G401.6 (cell line): ENCODE measurements around the gene RFT1.

Experiments used
- FAIRE-seq: peaks from 2 replicates; lab custom pipeline; 2012; peaks lifted over from hg19 to GRCh38; lab: Jason Lieb, UNC

Gene RFT1

DNA sequence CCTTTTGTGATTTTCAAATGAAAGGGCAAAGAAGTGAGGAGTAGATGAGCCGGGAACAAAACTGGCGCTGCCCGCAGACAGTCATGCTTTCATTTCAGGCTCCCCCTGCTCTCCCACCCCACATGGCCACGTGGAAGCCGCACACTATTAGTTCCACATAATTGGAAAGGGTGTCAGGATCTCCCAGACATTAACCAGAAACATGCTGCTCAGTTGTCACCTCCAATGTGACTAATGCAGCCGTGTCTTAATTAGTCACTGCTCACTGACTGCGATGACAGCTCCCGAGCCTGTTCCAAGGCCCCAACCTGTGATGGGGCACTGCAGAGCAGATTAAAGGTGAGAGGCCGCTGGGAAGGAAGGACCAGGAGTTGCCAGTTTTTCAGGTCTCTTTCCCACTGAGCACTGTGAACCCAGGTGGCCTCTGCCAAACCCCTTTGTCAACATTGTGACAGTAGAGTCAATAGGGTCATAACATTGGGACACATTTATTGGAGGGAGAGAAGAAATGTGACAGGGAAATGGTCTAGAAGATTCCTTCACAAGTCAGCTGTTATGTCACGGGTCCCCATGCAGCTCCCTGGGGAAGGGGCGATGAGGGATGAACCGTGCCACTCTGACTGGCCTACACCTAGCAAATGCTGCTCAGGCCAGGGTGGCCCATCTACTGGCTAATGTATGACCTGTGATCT lies 45.8 kb downstream of the RFT1 start:
- no peak for FAIRE-seq

DNA sequence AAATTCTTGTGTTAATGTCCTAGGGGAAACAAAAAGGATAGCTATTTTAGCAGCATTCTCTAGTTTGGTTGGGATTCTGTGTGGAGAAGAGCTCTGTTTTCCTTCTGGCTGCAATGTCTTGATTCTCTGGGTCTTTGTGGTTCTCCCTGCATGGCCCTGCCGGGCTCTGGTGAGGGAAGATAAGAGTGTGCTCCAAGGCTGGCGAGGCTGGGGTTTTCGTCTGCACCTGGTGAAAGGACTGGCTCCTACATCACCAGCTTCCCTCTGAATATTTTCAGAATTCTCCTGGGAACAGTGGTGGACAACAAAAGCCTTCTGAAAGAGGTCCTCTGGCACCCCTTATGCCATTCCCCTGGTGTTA lies 46.3 kb downstream of the RFT1 start:
- no peak for FAIRE-seq

- FAIRE-seq = no peak
Observed at GRCh38 chr3:53083521-53083920, 46.7 kb downstream of the RFT1 start.

GRCh38 chr3:53082736-53083135 lies 47.5 kb downstream of the RFT1 start:
- FAIRE-seq = no peak

DNA sequence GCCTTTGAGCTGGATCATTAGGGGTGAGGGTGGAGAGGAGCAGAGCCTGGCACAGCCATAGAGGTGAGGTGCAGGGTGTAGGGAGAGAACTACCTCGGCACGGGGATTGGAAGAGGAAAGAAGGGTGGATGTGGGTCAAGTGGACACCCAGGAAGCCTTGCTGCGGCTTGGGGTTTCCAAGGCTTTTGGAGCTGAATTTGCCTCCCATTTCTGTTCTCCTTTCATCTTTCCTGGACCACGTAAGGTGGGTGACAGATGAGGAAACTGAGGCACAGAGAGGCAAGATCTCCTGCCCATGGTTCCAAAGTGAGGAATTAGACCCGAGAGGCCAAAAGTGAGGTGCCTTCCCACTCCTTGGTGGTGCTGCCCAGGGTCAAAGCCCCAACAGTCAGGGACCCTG lies 48.9 kb downstream of the RFT1 start:
- no peak for FAIRE-seq

DNA sequence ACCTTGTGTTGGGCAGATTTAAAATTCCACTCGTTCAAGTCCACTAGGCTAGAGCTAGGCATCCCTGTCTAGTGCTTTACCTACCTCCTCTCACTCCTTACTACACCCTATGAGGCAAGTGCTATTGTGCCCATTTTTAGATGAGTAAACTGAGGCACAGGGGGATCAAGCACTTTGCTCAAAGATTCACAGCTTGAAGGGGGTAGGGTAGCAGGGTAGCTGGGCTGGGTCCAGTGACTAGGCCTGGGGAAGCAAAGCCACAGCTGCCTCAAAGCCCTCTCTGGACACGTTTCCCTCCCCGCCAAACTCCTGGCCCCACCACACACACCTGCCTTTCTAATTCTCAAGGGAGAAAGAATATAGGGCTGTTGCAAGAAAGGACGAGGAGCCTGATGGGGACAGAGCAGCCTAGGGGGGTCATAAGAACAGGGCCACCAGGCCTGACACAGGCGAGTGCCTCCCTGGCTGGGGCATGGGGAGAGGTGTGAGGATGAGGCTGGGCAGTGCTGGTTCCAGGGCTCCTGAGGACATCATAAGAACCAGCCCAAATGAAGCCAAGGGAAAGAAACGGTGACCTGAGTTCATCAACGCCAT lies 49.5 kb downstream of the RFT1 start:
- no peak for FAIRE-seq

DNA sequence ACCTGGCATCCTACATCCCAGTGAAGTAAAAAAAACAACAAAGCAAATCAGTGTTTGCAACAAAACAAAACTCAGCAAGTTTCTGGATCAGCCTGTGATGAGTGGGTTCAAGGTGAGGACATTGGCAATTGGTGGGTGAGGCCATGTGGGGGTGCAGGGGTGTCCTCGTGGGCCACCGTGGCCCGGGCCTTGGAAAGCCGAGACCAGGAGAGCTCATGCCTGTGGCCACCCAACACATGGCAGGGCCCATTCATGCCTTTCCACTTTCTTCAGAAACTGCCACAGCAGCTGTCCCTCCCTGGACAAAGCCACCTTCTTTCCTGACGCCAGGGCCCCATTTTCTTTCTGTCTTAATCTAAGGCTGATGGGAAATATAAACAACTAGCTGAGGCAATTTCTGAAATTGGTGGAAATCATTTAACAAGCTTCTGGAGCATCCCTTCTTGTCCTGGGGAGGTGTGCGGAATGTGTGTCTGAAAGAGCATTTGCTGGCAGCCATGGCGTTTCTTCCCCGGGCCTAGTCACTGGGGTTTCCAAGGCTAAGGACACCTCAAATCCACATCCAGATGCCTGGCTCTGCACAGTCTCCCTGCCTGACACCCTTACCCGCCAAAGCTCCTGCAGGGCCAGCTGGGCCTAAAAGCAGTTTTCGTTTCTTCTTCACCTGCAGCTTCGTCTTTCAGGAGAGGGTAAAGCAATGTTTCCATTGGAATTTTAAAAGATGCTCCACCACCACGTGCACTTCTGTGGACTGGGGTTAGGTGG lies 50.3 kb downstream of the RFT1 start:
- no peak for FAIRE-seq

- no peak for FAIRE-seq
Observed at GRCh38 chr3:53079147-53079546, 51.1 kb downstream of the RFT1 start.

GRCh38 chr3:53078656-53079055 lies 51.6 kb downstream of the RFT1 start:
- FAIRE-seq = no peak

- no peak for FAIRE-seq
Observed at GRCh38 chr3:53077476-53078220, 52.6 kb downstream of the RFT1 start.

DNA sequence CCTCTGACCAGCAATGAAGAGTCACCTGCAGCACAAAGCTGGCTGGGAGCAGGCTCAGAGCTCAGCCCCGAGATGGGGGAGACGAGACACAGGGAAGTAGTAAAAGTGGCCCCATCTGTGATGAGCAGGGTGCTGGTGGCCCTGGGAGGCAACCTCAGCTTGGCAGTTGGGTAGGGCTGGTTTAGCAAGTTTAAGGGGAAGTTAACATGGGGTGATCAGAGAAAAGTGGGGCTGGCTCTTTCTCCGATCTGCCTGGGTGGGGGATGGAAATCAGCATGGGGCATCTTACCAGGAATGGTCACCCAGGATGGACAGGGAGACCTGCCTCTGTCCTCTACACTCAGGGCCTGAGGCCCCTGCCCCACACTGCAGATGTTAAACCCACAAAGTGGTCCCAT lies 54.5 kb downstream of the RFT1 start:
- FAIRE-seq = no peak

GRCh38 chr3:53074761-53075742 lies 55.2 kb downstream of the RFT1 start:
- FAIRE-seq = no peak

GRCh38 chr3:53074366-53074696 lies 55.9 kb downstream of the RFT1 start:
- FAIRE-seq = no peak

DNA sequence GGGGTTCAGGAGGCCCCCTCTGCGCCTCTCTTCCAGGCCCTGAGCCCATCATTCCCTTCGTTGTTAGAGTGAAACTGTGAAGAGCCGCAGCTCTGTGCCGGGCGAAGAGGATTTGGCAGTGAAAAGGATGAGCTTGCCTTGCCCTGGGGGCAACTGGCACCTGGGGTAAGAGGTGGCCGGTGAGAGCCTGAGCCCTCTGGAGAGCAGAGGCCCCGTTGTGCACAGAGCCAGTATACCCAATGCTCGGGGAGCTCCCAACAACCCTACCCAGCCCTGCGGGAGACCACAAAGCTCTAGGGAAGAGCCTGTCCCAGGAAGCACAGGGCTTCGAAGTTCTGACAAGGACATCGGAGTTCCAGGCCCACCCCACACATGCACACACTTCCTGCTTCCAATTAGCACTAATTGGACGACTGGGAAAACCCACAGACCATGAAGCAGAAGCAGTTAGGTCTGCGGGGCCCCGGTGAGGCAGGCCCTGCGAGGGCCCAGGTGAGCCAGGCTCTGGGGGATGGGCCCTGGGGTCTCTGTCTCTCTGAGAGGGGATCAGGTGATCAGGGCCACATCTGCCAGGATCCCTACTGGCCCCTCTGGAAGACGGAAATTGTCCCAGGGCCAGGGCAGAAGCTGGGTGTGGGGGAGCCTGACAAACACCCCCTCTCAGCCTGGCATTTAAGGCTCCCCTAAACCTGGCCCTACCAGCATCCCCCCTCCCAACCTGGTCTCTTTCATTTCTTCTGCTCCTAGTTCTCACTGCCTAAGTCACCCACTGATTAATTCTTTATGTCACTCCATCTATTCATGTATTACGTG lies 56.5 kb downstream of the RFT1 start:
- FAIRE-seq = no peak

DNA sequence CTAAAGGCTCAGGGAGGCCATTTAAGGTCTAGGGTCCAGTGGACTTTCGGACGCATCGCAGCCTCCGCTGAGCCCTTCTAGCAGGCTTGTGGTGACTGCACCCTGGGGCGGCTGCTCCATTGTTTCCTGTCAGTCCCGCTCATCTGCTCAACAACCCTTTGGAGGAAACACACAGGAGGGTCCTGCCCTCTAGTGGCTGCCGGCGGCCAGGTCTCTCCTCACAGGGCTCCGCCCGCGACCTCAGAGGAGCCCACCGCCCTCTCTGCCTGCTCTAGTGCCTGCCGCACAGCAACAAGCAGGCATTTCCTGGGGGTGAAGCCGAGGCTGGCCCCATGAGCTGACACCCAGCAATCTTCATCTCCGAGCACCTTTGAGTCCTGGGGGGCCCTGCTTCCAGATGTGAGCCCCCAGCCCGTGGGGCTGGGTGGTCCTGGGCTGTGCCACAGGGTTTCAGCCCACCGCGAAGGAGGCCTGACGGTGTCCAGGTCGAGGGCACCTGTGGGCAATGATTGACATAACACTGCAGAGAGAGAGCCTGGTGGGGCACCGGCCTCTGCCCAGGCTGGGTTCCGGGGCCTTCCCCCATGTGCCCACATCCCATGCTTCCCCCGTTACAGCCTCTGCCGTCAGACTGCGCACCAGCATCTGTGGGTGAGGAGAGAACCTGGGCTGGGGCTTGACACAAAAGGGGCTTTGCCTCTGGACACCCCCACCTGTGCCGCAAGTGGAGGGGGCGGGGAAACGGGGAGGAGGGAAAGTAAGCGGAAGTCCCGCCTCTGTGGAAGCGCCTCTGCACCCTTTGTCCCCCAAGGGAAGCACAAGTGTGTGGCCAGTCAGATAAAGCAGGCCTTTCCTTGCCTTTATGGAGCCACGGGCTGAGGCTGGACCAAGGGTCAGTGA lies 57.3 kb downstream of the RFT1 start:
- FAIRE-seq = peak; percentile 66

DNA sequence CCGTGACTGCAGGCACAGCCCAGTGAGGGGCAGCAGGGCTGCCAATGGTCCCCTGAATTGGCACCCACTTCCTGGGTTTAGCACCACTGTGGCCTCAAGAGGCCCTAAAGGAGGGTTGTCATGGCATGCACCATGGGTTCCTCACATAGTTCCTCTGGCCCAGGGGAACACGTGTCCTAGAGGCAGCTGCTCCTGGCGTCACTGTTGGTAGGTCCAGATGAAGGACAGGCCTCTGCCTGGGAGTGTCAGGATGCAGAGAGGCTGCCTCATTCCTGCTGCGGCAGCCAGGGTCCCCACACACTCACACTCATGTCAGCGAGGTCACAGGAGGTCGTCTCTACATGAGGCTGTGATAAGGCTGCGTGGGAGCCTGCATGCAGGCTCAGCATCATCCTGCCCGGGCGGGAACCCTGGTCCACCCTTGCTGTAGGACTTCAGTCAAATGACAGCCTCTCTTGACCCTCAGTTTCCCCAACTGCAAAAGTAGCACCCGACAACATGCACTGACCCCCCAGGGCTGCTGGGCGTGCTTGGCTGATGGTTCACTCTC lies 58.3 kb downstream of the RFT1 start:
- FAIRE-seq = no peak

DNA sequence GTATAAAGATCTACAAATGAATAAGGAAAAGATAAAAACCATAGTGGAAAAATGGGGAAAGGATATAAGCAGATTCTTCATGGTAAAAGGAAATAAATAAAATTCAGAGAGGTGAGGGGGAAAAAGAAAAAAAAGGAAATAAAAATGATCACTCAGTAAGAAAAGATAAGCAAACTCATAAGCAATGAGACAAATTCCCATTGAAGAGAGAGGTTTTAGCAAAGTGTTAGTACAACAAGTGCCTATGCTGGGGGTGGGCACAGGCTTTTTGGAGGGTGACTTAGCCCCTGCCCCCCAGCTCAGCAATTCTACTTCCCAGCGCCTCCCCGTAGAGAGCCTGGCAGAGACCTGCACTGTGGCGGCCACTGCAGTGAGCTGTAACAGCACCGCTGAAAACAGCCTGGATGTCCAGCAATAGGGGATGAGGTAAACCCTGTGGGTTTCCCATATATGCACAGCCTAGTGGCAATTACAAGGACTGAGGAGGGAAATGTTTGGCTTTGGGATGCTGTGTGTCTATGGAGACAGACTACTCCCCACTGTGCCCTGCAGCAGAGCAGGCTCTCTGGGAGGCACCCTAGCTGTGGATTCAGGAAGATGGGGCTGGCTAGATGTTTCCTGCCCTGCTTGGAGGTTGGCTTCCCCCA lies 60.7 kb downstream of the RFT1 start:
- FAIRE-seq = no peak

DNA sequence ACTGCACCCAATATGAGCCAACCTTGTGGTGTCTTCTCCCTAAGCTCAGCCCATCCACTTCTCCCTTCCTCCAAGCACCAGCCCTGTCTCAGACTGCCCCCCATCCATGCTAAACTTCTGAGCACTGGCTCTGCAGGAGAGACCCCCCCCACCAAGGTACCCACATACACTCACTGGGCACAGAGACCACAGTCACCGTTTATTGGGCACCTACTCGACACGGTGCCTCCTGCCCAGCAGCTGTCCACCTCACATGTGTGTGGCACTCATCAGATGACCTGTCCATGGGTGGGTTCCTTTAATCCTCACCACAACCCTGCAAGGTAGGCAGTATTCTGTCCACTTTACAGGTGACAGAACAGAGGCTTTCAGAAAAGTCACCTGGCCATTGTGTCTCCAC lies 62.1 kb downstream of the RFT1 start:
- FAIRE-seq = no peak

GRCh38 chr3:53067567-53067966 lies 62.7 kb downstream of the RFT1 start:
- no peak for FAIRE-seq
